ENCODE results near the gene MCAT. TPM values are rescaled to one million over a fixed set of nuclear protein-coding genes. Genes with fewer than 3 reads are reported as not detected.

MCAT gene
- total and polyA plus RNA-seq, 2 experiments from 2014 or later = 16.0 to 18.2 TPM

DNA sequence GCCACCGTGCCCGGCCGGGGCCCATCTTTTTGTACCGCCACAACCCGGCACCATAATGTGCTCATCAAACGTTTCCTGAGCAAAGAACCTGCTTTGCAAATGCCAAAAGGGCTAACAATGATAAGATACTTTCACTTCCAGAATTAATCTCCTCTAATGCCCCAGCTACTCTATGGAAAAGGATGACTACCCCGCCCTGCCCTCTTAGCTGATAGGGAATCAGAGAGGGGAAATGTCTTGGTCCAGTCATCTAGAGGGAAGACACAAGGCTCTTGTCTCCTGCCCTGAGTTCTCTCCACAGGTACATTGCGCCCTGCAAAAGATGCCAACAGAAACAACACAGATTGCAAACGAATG lies 54.6 kb downstream of the MCAT start:
- H3K4me2 ChIP-seq (ENCODE audit: unreplicated experiment) = peak overlapping the region; percentile 99
- no peaks in the 10 kb centered on the region for H3K79me2 ChIP-seq (ENCODE audit: insufficient read depth)
- H3K9me3 ChIP-seq (ENCODE audit: low read depth) = no peaks in the 10 kb centered on the region
- peak overlapping the region; percentile 96 for H2AFZ ChIP-seq
- DNase-seq = peak; percentile 42
- H3K27me3 ChIP-seq (replicated peaks; ENCODE audit: insufficient read depth) = no peaks in the 10 kb centered on the region
- H3K27ac ChIP-seq = peak overlapping the region; percentile 64
- H3K9ac ChIP-seq = peak overlapping the region; percentile 84
- no peaks in the 10 kb centered on the region for H3F3A ChIP-seq (ENCODE audit: insufficient read depth)
- no peaks in the 10 kb centered on the region for H4K20me1 ChIP-seq (ENCODE audit: insufficient read depth)
- 43 to 48% methylated on average over 9 of the region's 9 CpGs for whole genome bisulfite sequencing, 2 experiments (ENCODE audit: low coverage in 1 of 2, low lambda C conversion rate in 2 of 2, missing lambda C conversion rate in 2 of 2)
- peak overlapping the region; percentile 92 for H3K4me3 ChIP-seq
- in situ Hi-C loops (cut with MboI) = no loop called here
- no peak for TF ChIP-seq EZH2phosphoT487 (IDR thresholded peaks at IDR 0.05; ENCODE audit: insufficient read depth, low read depth)
- no peak for TF ChIP-seq EZH2 (IDR thresholded peaks at IDR 0.05; ENCODE audit: insufficient read depth, poor library complexity, severe bottlenecking)
- H3K4me1 ChIP-seq (ENCODE audit: insufficient read depth) = no peaks in the 10 kb centered on the region
- no peaks in the 10 kb centered on the region for H3K36me3 ChIP-seq (ENCODE audit: low read depth)
- H3K9me2 ChIP-seq (ENCODE audit: insufficient read depth) = no peaks in the 10 kb centered on the region

DNA sequence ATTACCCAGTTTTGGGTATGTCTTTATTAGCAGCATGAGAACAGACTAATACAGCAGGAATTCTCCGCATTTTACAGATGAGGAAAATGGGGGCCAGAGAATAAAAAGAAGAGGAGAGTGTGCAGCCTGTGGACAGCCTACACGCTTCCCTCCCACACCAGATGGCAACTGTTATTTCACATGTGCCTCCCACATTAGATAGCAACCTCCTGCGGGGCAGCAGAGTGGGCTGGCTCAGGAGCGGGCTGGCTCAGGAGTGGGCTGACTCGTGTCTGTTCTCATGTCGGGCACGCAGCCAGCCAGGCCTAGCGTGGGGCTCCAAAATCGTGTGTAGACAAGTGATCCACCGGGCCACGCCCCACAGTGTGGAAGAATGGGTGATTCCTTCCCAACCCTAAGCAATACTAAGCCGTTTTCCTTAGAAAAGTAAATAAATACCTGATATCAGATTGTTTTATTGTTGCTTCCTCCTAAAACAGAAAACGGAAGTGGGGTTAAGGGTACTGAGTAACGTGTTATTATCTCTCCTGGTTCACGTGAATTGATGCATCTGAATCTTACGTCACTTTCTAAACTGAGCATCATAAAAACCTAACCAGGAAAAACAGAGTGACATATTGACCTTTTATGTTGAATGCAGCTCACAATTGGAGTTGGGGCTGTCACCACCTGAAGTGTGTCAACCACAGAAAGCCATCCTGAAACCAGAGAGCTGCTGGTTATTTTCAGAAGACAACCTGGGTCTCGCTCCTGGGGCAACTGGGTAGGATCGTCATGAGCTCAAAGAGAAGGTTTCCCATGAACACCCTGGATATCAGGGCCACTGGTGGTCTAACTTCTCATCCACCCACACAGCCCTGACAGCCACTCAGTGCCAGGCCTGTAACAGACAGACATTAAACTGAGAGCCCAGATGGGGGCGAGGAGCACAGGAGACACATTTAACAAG lies 57.3 kb downstream of the MCAT start:
- Histone ChIP-seq H2AFZ (no peak overlapping the region), H3K9me2 (ENCODE audit: insufficient read depth) (no peaks in the 10 kb centered on the region), H3K9ac (no peak overlapping the region), H4K20me1 (ENCODE audit: insufficient read depth) (no peaks in the 10 kb centered on the region), H3K4me2 (ENCODE audit: unreplicated experiment) (no peak overlapping the region), H3K79me2 (ENCODE audit: insufficient read depth) (no peaks in the 10 kb centered on the region), H3F3A (ENCODE audit: insufficient read depth) (no peaks in the 10 kb centered on the region), H3K4me1 (ENCODE audit: insufficient read depth) (no peaks in the 10 kb centered on the region), H3K27ac (no peak overlapping the region), H3K27me3 (replicated peaks; ENCODE audit: insufficient read depth) (no peaks in the 10 kb centered on the region), H3K36me3 (ENCODE audit: low read depth) (no peaks in the 10 kb centered on the region), H3K9me3 (ENCODE audit: low read depth) (no peaks in the 10 kb centered on the region), H3K4me3 (no peak overlapping the region)
- in situ Hi-C loops (cut with MboI) = no loop called here
- 88 to 89% methylated on average over 19 of the region's 19 CpGs for WGBS, 2 experiments (ENCODE audit: low coverage in 1 of 2, low lambda C conversion rate in 2 of 2, missing lambda C conversion rate in 2 of 2)
- TF ChIP-seq EZH2phosphoT487 (IDR thresholded peaks at IDR 0.05; ENCODE audit: insufficient read depth, low read depth) (no peak), EZH2 (IDR thresholded peaks at IDR 0.05; ENCODE audit: insufficient read depth, poor library complexity, severe bottlenecking) (no peak)
- DNase-seq = no peak

Other genes starting within 250 kb of the MCAT start
- 35.5 and 43.7 TPM in 2 replicates for gene PACSIN2, start 128.2 kb downstream of the MCAT start, total RNA-seq (2014; rRNA removed; shearing (Covaris generic))
- 36.0 and 36.5 TPM in 2 replicates for gene PACSIN2, start 128.2 kb downstream of the MCAT start, polyA plus RNA-seq (2016; fragmentation: Nextera tagmentation; extraction: Ambion mirVana)
- gene TTLL1, start 54.0 kb downstream of the MCAT start, total RNA-seq (2014; rRNA removed; shearing (Covaris generic)) = 16.0 and 16.6 TPM in 2 replicates
- 18.5 and 18.8 TPM in 2 replicates for gene TTLL1, start 54.0 kb downstream of the MCAT start, polyA plus RNA-seq (2016; fragmentation: Nextera tagmentation; extraction: Ambion mirVana)
- not detected in 2 replicates for gene BIK, start 32.6 kb downstream of the MCAT start, total RNA-seq (2014; rRNA removed; shearing (Covaris generic))
- gene BIK, start 32.6 kb downstream of the MCAT start, polyA plus RNA-seq (2016; fragmentation: Nextera tagmentation; extraction: Ambion mirVana) = not detected in 2 replicates
- gene TSPO, start 8.2 kb upstream of the MCAT start, total RNA-seq (2014; rRNA removed; shearing (Covaris generic)) = 760 and 970 TPM in 2 replicates
- gene TSPO, start 8.2 kb upstream of the MCAT start, polyA plus RNA-seq (2016; fragmentation: Nextera tagmentation; extraction: Ambion mirVana) = 896 and 938 TPM in 2 replicates
- gene TTLL12, start 43.7 kb upstream of the MCAT start, total RNA-seq (2014; rRNA removed; shearing (Covaris generic)) = 42.8 and 43.9 TPM in 2 replicates
- 28.1 and 29.5 TPM in 2 replicates for gene TTLL12, start 43.7 kb upstream of the MCAT start, polyA plus RNA-seq (2016; fragmentation: Nextera tagmentation; extraction: Ambion mirVana)
- gene SCUBE1, start 200.0 kb upstream of the MCAT start, total RNA-seq (2014; rRNA removed; shearing (Covaris generic)) = not detected in 2 replicates
- not detected in 2 replicates for gene SCUBE1, start 200.0 kb upstream of the MCAT start, polyA plus RNA-seq (2016; fragmentation: Nextera tagmentation; extraction: Ambion mirVana)